HG03135 (cell line): ENCODE results near the gene LIMCH1.
"Not testable (repeated sequence)": the region's sequence is repeated elsewhere in the genome, so short reads cannot be mapped to it uniquely, and the experiment has no call there.

Source experiments
- ATAC-seq: cut with Tn5 transposase; IDR thresholded peaks from one replicate; pipeline ENCODE4 v1.9.1; 2021; ENCODE audit warnings: mild to moderate bottlenecking, moderate library complexity; ENCODE audit not compliant: unreplicated experiment

LIMCH1 gene

GRCh38 chr4:41719417-41719816 lies 181.5 kb downstream of the LIMCH1 start:
- ATAC-seq, result no peak

GRCh38 chr4:41722181-41722580 lies 184.2 kb downstream of the LIMCH1 start:
- ATAC-seq, result no peak

- ATAC-seq, result no peak
These were observed 185.3 kb downstream of the LIMCH1 start for GRCh38 chr4:41723286-41723685.

DNA sequence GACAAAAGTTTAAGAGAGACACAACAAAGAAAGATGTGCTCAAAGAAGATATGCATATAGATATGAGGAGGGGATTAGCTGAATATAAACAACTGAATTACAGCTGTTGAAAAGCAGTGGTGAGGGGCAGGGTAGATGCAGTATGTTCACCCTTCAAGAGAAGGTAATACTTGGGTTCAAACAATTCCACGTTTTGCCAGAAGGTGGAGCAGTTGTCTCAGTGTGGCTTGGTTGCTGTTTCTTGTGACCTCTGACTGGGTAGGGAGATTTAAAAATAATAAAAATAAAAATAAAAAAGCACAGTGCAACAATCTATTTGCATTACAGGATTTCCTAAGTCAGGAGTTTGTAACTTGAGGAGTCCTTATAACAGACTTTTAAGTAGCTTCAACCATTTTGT lies 187.3 kb downstream of the LIMCH1 start:
- ATAC-seq, result no peak

DNA sequence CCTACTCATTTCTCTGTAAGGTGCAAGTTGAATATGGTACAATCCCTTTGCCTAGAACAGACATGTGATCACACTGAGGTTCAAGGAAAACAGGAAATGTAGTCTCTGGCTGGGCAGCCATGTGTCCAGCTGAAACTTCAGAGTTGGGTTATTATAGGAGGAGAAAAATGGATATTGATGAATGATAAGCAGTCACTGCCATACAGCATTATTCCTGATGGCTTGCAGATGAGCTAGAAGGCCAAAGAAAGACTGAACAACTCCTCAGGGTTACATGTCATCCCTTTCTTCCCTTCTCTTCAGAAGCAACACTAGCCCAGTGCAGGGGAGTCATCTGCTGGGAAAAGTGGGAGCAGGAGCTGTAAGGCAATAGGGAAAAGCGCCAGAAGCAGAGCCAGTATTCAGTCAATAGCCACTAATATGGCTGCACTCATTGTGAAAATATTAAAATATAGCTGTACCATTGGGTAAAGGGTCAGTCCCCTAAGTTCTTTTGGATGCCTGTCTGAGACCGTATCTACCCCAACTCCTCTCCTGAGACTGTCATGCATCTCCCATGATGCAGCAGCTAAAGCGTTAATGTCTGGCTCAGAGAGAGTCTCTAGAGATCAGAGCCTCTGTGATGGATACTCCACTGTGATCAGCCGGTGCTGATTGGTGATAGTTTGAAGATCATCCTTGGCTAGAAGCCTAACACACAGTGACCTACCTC lies 190.1 kb downstream of the LIMCH1 start:
- no peak for ATAC-seq

DNA sequence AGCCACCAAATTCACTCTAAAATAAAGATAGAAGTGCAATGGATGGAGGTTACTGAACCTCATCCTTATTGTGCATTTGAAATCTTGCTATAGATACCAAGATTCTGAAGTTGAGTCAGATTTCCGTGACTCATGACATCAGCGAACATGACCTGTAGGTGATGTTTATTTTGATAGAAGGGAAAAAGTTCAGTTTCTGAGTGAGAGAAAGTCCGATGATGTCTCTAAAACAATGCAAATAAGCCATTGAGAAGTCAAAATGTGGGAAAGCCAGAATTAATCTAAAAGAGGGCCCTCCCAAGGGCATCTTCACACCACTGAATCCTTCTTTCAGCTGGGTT lies 190.6 kb downstream of the LIMCH1 start:
- ATAC-seq, result no peak

GRCh38 chr4:41731569-41732126 lies 193.7 kb downstream of the LIMCH1 start:
- ATAC-seq, result no peak

GRCh38 chr4:41734371-41734770 lies 196.4 kb downstream of the LIMCH1 start:
- no peak for ATAC-seq

- ATAC-seq, result not testable (repeated sequence)
These were observed 199.5 kb downstream of the LIMCH1 start for GRCh38 chr4:41737491-41737890.

DNA sequence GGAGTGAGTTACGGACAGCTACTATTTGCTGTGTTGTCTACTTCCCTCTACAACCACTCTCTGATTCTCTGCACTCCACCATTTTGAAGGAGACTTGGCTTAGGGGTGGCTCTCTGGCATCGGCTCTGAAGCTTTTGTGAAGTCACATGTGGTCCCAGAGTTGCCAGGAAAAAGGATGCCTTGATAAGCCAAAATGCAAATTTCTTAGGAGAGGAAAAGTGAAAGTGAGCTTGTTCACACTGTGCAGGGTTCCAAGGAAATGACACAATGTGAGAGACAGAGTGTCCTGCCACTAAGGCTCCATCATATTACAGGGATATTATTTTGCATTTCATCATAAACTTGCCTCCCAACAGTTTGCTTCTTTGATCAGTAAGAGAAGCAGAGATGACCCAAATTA lies 203.4 kb downstream of the LIMCH1 start:
- no peak for ATAC-seq

- ATAC-seq, result no peak
These were observed 206.8 kb downstream of the LIMCH1 start for GRCh38 chr4:41744572-41745291.

GRCh38 chr4:41745292-41746024 lies 207.5 kb downstream of the LIMCH1 start:
- ATAC-seq, result no peak

- no peak for ATAC-seq
These were observed 208.1 kb downstream of the LIMCH1 start for GRCh38 chr4:41746025-41746439.

GRCh38 chr4:41746440-41747229 lies 208.7 kb downstream of the LIMCH1 start:
- ATAC-seq, result no peak

GRCh38 chr4:41747230-41748055 lies 209.5 kb downstream of the LIMCH1 start:
- ATAC-seq, result no peak

GRCh38 chr4:41748074-41748570 lies 210.2 kb downstream of the LIMCH1 start:
- ATAC-seq, result no peak

- no peak for ATAC-seq
These were observed 210.9 kb downstream of the LIMCH1 start, which contains the start of gene PHOX2B for GRCh38 chr4:41748571-41749475. PHOX2B (minus strand) TSS chr4:41748725; CDS start chr4:41748610, 115 bp downstream.

GRCh38 chr4:41749631-41750039 lies 211.7 kb downstream of the LIMCH1 start:
- ATAC-seq, result no peak
